NT2/D1 (cell line): ENCODE results near the gene IRF8.
"Not testable (repeated sequence)": the region's sequence is repeated elsewhere in the genome, so short reads cannot be mapped to it uniquely, and the experiment has no call there.

Experiments used
- DNase-seq: peaks from one replicate; pipeline ENCODE4 v3.0.0-alpha.2; 2011; ENCODE audit warnings: low read depth, low spot score
- H3K27me3 ChIP-seq: 2 replicates; pipeline ENCODE4 v1.6.0; 2011; ENCODE audit warnings: mild to moderate bottlenecking; ENCODE audit not compliant: insufficient read length, insufficient read depth
- H3K36me3 ChIP-seq: 2 replicates; pipeline ENCODE4 v1.6.1; 2011; ENCODE audit warnings: mild to moderate bottlenecking, low read length, mixed read lengths; ENCODE audit not compliant: insufficient read depth, insufficient read length
- H3K4me1 ChIP-seq: 2 replicates; pipeline ENCODE4 v1.5.1; 2011; ENCODE audit not compliant: insufficient read depth, insufficient read length
- H3K4me3 ChIP-seq: 2 replicates; pipeline ENCODE4 v1.5.1; 2011; ENCODE audit warnings: low read depth; ENCODE audit not compliant: insufficient read length
- H3K9ac ChIP-seq: 2 replicates; pipeline ENCODE4 v1.6.0; 2011; ENCODE audit warnings: low read depth; ENCODE audit not compliant: insufficient read length
- H3K9me3 ChIP-seq: 2 replicates; pipeline ENCODE4 v1.5.1; 2011; ENCODE audit warnings: mild to moderate bottlenecking, low read length; ENCODE audit not compliant: insufficient read depth
- SUZ12 ChIP-seq: IDR thresholded peaks from 2 replicates; pipeline ENCODE4 v1.6.1; 2011; ENCODE audit not compliant: insufficient read length, insufficient read depth; ENCODE audit errors: extremely low read depth
- YY1 ChIP-seq: IDR thresholded peaks from 2 replicates; pipeline ENCODE4 v1.6.1; 2011; ENCODE audit not compliant: insufficient read length, insufficient read depth
- ZNF274 ChIP-seq: IDR thresholded peaks from 2 replicates; pipeline ENCODE4 v1.6.1; 2011; ENCODE audit warnings: mild to moderate bottlenecking, low read depth, low read length

IRF8 gene

DNA sequence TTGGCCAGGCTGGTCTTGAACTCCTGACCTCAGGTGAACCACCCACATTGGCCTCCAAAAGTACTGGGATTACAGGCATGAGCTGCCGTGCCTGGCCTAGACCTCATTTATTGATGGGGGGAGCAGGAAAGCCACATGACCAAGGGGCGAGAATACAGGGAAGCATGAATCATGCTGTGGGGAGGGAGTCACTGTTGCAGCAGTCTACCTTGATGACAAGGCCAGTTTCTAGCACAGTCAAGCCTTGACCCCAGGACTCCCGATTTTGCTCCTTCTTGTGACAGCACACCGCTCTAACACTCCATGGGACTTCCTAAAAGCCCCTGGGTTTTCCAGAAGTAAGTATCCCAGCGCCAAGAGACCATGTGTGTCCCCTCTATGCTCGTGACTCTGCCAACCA lies 42.9 kb upstream of the IRF8 start:
- no peak for TF ChIP-seq YY1
- TF ChIP-seq SUZ12: no peak
- TF ChIP-seq ZNF274: no peak
- Histone ChIP-seq H3K27me3 (peaks cover 17% of the 10 kb centered on the region), H3K9ac (no peak overlapping the region), H3K36me3 (no peaks in the 10 kb centered on the region), H3K4me3 (no peak overlapping the region), H3K9me3 (0 out of 2 replicates have a peak, but pooled peaks cover 7% of the 10 kb centered on the region), H3K4me1 (peaks cover 5% of the 10 kb centered on the region)
- no peak for DNase-seq

DNA sequence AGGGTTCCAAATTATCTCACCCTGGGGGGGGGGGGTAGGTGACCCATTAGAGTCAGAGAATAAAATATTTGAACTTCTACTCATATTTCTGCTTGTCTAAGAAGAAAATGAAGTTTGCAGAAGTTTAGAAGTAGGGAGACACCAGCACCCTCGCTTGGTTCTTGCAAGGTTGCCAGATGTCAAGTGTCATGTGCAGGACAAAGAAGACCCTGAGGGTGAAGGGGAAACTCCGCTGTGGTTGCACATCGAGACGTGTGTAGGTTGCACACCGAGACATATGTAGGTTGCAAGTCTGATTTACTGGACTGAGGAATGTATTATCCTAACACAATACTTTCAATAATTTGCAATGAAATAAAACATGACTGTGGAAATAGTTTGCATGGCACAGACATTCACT lies 42.4 kb upstream of the IRF8 start:
- TF ChIP-seq YY1: no peak
- TF ChIP-seq ZNF274: no peak
- TF ChIP-seq SUZ12: no peak
- Histone ChIP-seq H3K9me3 (0 out of 2 replicates have a peak, but pooled peaks cover 7% of the 10 kb centered on the region), H3K27me3 (peaks cover 17% of the 10 kb centered on the region)

DNA sequence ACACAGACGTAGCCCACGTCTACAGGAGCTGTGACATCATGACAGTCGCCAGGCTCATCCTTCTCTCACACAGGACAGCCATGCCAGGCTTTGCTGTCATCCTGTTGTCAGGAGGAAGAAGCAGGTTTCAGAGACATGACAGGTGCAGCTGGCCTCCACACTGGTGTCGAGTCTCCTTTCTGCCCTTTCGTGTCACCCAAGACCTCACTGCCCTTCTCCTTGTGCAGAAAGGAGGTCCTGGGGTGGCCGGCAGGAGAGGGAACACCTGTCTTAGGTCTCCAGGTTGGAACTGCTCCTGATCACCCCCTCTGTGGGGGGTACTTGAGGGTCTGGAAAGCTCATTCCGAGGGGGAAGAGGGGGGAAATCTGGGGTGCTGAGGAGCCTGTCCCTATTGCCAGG lies 41.6 kb upstream of the IRF8 start:
- no peak overlapping the region for H3K4me3 ChIP-seq

More for the DNA sequence above, 42.4 kb upstream of the IRF8 start:
- no peak overlapping the region for H3K4me3 ChIP-seq
- H3K36me3 ChIP-seq: no peaks in the 10 kb centered on the region
- no peak overlapping the region for H3K9ac ChIP-seq
- no peak for DNase-seq
- H3K4me1 ChIP-seq: peaks cover 5% of the 10 kb centered on the region

DNA sequence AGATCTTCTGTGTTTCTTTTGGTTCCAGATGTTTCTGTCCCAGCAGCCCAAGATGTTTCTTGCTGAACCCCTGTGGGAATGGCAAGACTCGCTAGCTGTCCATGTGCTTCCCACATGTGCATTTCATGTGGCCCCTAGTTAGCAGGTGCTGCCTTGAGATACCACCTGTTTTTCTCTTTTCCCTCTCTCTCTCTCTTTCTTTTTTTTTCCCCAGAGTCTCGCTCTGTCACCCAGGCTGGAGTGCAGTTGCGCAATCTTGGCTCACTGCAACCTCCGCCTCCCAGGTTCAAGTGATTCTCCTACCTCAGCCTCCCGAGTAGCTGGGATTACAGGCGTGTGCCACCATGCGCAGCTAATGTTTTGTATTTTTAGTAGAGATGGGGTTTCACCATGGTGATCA lies 40.4 kb upstream of the IRF8 start:
- not testable (repeated sequence) for H3K4me3 ChIP-seq, H3K36me3 ChIP-seq, H3K9ac ChIP-seq, DNase-seq, H3K4me1 ChIP-seq, H3K9me3 ChIP-seq
- H3K27me3 ChIP-seq: peaks cover 17% of the 10 kb centered on the region

More for the DNA sequence above, 41.6 kb upstream of the IRF8 start:
- Histone ChIP-seq H3K9me3 (0 out of 2 replicates have a peak, but pooled peaks cover 7% of the 10 kb centered on the region), H3K27me3 (peaks cover 17% of the 10 kb centered on the region), H3K9ac (no peak overlapping the region), H3K4me1 (peaks cover 5% of the 10 kb centered on the region), H3K36me3 (no peaks in the 10 kb centered on the region)
- no peak for TF ChIP-seq SUZ12
- no peak for TF ChIP-seq ZNF274
- no peak for TF ChIP-seq YY1
- DNase-seq: no peak

- H3K27me3 ChIP-seq: peaks cover 17% of the 10 kb centered on the region
These were observed 39.8 kb upstream of the IRF8 start for GRCh38 chr16:85858984-85859817.

DNA sequence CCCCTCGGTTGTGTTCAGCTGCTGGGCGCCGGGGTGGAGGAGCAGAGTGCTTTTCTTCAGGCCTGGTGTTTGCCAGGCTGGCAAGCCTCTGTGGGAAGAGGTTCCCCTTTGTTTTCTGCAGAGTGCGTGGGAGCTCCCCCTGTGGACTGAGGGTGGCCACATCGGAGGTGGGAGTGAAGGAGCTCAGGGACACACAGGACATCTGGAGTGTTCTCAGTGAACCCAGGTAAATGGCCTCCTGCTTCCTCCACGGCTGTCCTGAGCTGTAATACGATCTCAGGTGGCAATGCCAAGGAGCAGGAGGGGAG lies 39.2 kb upstream of the IRF8 start:
- peaks cover 12% of the 10 kb centered on the region for H3K27me3 ChIP-seq
- TF ChIP-seq YY1: no peak
- H3K4me1 ChIP-seq: peaks cover 5% of the 10 kb centered on the region
- H3K36me3 ChIP-seq: no peaks in the 10 kb centered on the region
- H3K4me3 ChIP-seq: no peak overlapping the region
- H3K9me3 ChIP-seq: 0 out of 2 replicates have a peak, but pooled peaks cover 4% of the 10 kb centered on the region
- no peak overlapping the region for H3K9ac ChIP-seq
- no peak for DNase-seq

More at GRCh38 chr16:85858984-85859817, 39.8 kb upstream of the IRF8 start:
- Histone ChIP-seq H3K9ac (no peak overlapping the region), H3K36me3 (no peaks in the 10 kb centered on the region), H3K4me1 (peaks cover 5% of the 10 kb centered on the region), H3K4me3 (no peak overlapping the region), H3K9me3 (0 out of 2 replicates have a peak, but pooled peaks cover 7% of the 10 kb centered on the region)
- TF ChIP-seq ZNF274 (no peak), SUZ12 (no peak), YY1 (no peak)
- DNase-seq: no peak

DNA sequence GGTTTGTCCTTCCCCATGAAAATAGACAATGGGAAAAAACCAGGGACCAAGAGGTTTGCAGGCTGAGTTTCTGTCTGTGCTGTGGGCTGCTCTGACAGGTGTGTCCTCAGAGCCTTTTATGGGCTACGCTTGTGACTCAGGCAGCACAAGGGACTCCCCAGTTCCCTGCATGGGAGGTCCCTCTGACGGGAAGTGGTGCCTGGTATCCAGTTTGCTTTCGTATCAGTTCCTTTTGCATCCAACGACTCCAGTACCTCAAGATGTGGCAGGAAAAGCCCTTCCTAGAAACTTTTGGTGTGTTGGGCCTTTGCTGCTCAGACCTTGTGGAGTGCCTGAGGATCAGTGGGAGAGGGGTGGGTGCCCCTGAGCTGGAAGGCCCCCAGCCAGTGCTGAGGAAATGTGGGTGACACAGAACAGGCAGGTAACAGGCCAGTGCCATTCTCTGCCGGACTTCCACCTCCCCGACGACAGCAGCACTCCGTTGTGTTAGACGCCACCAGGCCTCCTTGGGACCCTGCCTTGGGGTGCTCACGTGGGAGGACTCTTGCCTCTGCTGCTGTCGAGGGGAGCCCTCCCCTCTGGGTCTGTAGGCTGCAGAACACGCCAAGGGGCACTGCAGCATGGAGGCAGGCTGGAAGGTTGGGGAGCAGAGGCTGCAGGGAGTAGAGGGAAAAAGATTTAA lies 38.4 kb upstream of the IRF8 start:
- no peak overlapping the region for H3K4me3 ChIP-seq
- no peaks in the 10 kb centered on the region for H3K36me3 ChIP-seq
- H3K4me1 ChIP-seq: peaks cover 5% of the 10 kb centered on the region
- H3K9ac ChIP-seq: no peak overlapping the region
- TF ChIP-seq YY1 (no peak), SUZ12 (no peak), ZNF274 (no peak)
- H3K9me3 ChIP-seq: no peaks in the 10 kb centered on the region
- peaks cover 12% of the 10 kb centered on the region for H3K27me3 ChIP-seq
- DNase-seq: no peak
